Activated naive CD4-positive, alpha-beta T cell treated with anti-CD3 and anti-CD28 coated beads, Interleukin-2, amount 50 U/mL, for 16 hours (primary cell): ENCODE data around the gene SIRT3.

ENCODE experiments used
- DNase-seq: peaks from one replicate; pipeline ENCODE4 v3.0.0-alpha.2; 2020

The SIRT3 gene

DNA sequence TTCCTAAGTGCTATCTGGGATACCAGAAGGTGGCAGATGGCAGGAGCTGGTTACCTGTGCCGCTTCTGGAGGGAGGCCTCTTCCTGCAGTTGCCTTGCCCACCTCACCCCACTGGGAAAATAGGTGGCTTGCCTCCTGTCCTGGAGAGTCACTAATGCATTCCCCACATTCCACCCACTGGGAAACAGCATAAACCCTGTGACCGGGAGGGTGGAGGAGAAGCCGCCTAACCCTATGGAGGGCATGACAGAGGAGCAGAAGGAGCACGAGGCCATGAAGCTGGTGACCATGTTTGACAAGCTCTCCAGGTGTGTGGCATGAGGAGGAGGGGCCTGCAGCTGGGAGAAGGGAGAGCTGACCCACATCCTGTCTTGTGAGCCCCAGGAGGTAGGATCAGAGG is 23.0 kb downstream of the SIRT3 start:
- DNase-seq, result no peak

- DNase-seq, result no peak
These were observed 23.7 kb downstream of the SIRT3 start for GRCh38 chr11:212150-213100.

DNA sequence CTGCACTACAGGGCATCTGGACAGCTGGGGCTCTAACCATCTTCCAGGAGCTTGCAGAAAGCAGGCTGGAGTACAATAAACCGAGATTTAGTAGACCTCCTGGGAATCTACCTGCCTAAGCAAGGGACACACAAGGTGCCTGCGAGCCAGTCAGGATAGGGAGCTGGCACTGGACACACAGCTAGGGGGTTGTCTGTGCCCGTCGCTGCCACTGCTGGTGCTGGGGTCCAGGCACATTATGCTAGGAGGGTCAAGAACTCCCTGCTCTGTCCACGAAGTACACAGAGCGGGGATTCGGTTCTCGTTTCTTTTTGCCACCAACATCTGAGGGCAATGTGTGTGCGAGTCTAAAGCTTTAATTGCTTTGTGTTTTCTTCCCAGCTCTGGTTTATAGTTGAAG is 24.4 kb downstream of the SIRT3 start:
- no peak for DNase-seq

- DNase-seq, result no peak
These were observed 24.8 kb downstream of the SIRT3 start for GRCh38 chr11:211295-211694.

GRCh38 chr11:210803-211180 is 25.4 kb downstream of the SIRT3 start:
- DNase-seq, result no peak

DNA sequence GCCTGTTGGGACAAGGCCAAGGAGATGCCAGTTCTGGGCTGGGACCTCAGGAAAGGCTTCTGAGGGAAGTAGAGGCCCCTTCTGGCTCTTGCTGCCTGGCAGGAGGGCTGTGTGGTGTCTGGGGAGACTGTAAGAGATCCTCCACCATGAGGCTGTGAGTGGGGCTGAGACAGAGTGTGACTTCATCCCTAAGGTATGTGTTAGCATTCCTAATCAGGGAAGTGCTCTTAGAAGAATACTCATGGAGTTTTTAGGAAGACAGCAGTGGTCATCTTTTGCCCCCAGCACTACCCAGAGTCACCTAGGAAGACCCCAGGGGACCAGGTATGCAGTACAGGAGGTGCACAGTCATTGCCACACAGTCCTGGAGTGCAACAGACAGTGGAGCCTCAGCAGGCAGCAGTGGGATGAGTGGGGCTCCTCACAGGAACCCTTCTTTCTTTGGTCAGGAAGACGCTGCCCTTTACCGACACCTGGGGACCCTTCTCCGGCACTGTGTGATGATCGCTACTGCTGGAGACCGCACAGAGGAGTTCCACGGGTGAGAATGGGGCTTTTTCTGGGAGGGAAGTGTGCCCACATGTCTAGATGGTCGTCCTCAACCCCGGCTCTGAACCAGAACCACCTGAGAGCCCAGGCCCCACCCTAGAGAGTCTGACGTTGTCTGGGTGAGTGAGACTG is 25.9 kb downstream of the SIRT3 start:
- no peak for DNase-seq

DNA sequence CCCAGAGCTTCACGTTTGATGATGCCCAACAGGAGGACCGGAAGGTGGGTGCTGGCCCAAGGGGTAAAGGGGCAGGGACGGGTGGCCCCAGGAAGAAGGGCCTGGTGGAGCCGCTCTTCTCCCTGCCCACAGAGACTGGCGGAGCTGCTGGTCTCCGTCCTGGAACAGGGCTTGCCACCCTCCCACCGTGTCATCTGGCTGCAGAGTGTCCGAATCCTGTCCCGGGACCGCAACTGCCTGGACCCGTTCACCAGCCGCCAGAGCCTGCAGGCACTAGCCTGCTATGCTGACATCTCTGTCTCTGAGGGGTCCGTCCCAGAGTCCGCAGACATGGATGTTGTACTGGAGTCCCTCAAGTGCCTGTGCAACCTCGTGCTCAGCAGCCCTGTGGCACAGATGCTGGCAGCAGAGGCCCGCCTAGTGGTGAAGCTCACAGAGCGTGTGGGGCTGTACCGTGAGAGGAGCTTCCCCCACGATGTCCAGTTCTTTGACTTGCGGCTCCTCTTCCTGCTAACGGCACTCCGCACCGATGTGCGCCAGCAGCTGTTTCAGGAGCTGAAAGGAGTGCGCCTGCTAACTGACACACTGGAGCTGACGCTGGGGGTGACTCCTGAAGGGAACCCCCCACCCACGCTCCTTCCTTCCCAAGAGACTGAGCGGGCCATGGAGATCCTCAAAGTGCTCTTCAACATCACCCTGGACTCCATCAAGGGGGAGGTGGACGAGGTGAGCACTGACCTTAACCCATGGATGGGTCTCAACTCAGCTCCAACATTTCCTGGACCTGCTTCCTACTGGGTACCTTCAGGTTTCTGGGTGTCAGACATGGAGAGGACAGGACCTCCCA is 26.6 kb downstream of the SIRT3 start:
- DNase-seq, result no peak

DNA sequence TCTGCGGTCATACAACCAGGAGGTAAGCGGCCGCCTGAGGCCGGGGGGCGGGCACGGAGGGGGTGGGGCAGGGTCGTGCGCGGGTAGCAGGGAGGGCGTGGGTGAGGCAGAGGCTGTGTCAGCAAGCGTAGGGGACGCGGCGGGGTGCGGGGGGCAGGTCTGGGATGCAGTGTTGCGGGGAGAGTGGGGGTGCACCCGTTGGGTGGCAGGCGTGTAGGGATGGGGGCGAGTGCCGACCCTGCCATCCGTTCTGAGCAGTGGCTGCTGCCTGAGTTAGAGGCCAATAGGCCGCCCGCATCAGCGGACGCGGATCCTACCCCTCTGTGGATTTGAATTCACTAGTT is 27.3 kb downstream of the SIRT3 start:
- no peak for DNase-seq

- peak; percentile 86 for DNase-seq
These were observed 27.8 kb downstream of the SIRT3 start for GRCh38 chr11:208181-208916.

DNA sequence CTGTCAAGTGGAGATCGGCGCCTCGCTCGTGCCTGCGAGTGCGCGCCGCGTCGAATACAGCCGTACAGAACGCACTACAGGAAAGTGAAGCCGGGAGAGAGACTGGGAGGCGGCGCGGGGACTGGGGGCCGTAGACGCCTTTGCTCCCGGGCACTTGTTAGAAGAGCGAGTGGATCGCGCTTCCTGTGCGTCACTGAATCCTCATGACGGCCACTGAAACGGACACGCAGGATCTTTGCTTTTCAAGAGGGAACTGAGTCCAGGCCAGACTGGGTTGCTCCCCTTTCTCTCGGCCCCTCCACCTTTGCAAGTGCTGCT is 28.3 kb downstream of the SIRT3 start:
- no peak for DNase-seq

DNA sequence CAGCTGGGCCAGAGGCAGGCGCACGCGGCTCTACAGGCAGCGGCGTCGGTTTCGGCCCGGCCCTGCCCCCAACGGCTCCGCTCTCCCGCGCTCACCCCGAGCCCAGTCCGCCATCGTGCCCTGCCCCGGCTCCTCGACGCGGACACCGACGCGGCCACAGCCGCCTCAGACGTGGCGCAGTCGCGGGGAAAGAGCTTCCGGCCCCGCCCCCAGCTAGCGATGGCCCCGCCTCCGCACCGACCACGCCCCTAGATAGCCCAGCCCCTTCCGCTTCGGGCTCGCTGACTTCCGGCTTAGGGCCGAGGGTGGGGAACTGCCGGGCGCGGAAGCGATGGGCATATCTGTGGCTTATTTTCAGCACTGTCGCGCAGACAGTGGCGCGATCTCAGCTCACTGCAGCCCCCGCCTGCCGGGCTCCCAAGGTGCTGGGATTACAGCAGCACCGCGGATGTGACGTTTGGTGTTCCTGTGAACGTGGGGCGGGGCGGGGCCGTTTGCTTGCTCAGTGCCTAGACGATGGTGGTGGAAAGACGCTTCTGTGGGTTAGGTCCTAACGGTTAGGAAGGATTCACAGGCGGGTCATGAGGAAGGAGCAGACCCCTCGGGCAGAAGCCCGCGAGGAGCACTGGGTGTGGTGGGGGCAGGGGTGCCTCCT is 28.8 kb downstream of the SIRT3 start, which contains the start of the genes BET1L and RIC8A:
Gene BET1L, minus strand, starts transcription at position 192 of the 655 bp plus-strand sequence. Its CDS starts 78 bp downstream, at position 114.
Gene RIC8A, plus strand, starts transcription at position 501 of the 655 bp plus-strand sequence. CDS start 1,147 bp downstream, outside the sequence.
- peak; percentile 98 for DNase-seq

- DNase-seq, result no peak
These were observed 29.5 kb downstream of the SIRT3 start for GRCh38 chr11:206526-207207.

- no peak for DNase-seq
These were observed 30.1 kb downstream of the SIRT3 start for GRCh38 chr11:206002-206384.

DNA sequence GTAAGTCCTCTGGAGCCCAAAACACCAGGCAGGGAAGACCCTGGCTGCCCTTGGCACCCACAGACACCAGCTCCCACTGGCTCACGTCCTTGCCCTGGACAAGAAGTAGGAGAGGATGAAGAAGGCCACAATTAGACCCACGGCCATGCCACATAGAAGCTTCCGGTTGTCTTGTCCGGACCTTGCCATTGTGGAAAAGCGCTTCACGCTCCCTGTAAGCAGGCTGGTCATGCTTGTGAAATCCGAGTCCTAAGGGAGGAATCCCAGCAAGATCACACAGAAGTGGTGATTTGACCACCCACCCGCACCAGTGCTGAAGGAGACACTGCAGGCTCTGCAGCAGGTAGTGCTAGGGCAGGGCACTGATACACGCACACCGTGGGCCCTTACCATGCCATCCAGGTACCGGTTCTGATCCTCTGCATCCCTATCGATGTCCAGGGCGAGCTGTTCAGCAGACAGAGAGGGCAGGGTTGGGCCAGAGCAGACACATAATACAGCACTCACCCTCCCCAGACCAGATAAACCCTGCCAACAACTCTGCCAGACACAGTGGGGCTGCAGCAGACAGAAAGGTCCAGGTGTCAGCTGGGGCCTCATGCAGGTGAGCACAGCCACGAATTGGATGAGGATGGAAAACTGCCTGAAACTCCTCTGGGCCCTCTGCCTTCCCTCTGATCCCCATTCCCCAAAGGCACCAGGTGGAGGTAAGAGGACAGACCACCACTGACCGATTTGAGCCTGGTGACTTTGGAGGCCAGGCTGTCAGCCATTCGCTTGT is 30.7 kb downstream of the SIRT3 start:
- no peak for DNase-seq

DNA sequence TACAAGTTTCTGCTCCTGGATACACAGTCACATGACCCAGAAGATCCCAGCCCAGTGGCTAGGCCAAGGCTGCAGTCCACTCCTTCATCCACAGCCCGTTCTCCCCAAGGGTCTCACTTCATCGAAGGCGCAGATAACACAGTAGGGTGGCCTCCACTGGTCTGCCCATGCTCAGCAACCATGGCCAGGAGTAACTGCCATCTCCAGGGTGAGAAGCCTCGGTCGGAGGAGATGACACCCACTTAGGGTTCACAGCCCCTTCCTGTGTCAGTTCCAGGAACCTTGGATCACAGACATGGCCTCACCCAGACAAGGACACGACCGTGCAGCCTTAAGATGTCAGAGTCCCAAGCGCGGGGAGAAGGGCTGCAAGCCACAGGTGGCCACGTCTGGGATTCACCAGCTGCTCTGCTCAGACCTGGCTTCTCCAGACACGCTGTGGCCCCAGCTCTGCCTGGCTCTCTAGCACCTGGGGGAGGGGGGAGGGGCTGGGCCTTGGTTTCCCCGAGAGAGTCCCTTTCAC is 31.5 kb downstream of the SIRT3 start:
- DNase-seq, result no peak

- DNase-seq, result no peak
These were observed 32.1 kb downstream of the SIRT3 start for GRCh38 chr11:203945-204586.

DNA sequence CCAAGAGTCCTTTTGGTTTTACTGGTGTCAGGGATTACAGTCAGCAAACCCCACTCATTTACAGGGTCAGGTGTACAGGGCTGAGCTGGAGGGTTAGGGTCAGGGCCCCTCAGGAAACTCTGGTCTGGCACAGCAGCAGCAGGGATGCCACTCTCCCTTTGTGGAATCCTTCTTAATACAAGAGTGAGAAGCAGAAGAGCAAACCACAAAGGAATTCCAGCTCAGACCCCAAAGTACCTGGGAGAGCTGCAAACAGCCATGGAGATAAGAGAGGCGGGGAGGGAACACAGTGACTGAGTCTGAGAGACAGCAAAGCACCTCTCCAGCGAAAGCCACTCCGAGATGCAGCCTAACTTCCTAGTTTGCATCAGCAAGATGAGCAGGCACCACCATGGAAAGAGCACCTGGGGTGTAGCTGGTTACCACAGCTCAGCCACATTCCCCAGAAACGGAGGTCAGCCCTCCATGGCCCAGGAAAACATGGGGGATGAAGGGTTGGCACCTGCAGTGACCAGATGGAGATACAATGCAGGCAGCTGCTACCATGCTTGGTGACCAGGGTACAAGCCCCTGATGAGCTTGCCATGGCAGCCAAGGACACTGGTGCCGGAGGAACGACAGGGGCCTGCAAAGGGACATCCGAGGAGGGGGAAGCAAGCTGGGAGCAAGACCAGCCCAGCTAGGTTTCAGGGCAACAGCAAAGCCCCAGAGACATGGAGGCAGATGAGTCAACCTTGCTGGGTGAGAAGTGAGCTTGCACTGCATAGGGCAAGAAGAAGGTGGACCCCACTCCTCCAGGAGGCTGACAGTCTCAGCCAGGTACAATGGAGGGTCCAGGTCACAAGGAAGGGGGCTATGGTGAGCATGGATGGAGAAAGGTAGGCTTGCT is 32.8 kb downstream of the SIRT3 start:
- DNase-seq, result no peak

GRCh38 chr11:202490-202889 is 33.7 kb downstream of the SIRT3 start:
- DNase-seq, result no peak

- DNase-seq, result peak; percentile 5
These were observed 34.2 kb downstream of the SIRT3 start for GRCh38 chr11:201966-202365.
